AG08396 (cell line): ENCODE results near the gene PRSS21.

Experiments
- DNase-seq: peaks from one replicate; pipeline ENCODE4 v3.0.0; 2012; ENCODE audit warnings: low spot score, mixed read lengths

The PRSS21 gene

GRCh38 chr16:2867987-2868789 is 51.2 kb downstream of the PRSS21 start:
- peak; percentile 97 for DNase-seq
